ENCODE data around the gene TXNL1. TPM values are rescaled to one million over a fixed set of nuclear protein-coding genes. Genes with fewer than 3 reads are reported as not detected.

Gene TXNL1
- total RNA-seq, 1 experiment from 2014 or later: 90.4 TPM

GRCh38 chr18:56627991-56628390 lies 10.4 kb downstream of the TXNL1 start:
- Histone ChIP-seq H3K4me1 (ENCODE audit: insufficient read depth, low read length) (no peaks in the 10 kb centered on the region), H3K9me3 (ENCODE audit: control insufficient read depth, low read depth, low read length) (no peaks in the 10 kb centered on the region), H3K27ac (ENCODE audit: insufficient read length, low read depth, low read length) (no peak overlapping the region), H3K27me3 (ENCODE audit: insufficient read depth, low read length) (no peaks in the 10 kb centered on the region), H3K4me2 (ENCODE audit: insufficient read depth, insufficient read length, low read length) (no peak overlapping the region), H2BK15ac (ENCODE audit: low read depth, low read length) (no peak overlapping the region), H4K8ac (replicated peaks; ENCODE audit: insufficient read length, low read depth, low read length) (no peak overlapping the region), H3K23ac (ENCODE audit: insufficient read length, low read depth, low read length) (no peak overlapping the region), H4K5ac (ENCODE audit: insufficient read length, low read depth, low read length) (no peak overlapping the region), H2BK120ac (ENCODE audit: low read depth, low read length, poor library complexity, severe bottlenecking) (no peak overlapping the region), H3K79me2 (ENCODE audit: insufficient read depth, low read length) (peaks cover 24% of the 10 kb centered on the region; the same call in 1 of the 2 replicates), H3K4ac (ENCODE audit: low read depth, low read length) (no peak overlapping the region), H2BK20ac (ENCODE audit: low read depth, low read length, poor library complexity, severe bottlenecking) (no peak overlapping the region), H3K18ac (ENCODE audit: insufficient read length, low read depth, low read length) (no peak overlapping the region), H4K20me1 (ENCODE audit: control insufficient read depth, insufficient read depth, insufficient read length) (no peaks in the 10 kb centered on the region), H2BK5ac (ENCODE audit: insufficient read length, low read length) (no peak overlapping the region), H2AFZ (ENCODE audit: low read length) (no peak overlapping the region), H3K79me1 (ENCODE audit: insufficient read depth, low read depth, low read length, poor library complexity, severe bottlenecking) (no peaks in the 10 kb centered on the region), H3K14ac (ENCODE audit: insufficient read depth, low read length) (no peak overlapping the region), H2AK5ac (ENCODE audit: insufficient read length, low read length) (no peak overlapping the region), H3T11ph (ENCODE audit: low read length) (no peak overlapping the region), H4K91ac (ENCODE audit: insufficient read length, low read depth, low read length) (no peak overlapping the region), H3K56ac (ENCODE audit: insufficient read length, low read depth, low read length) (no peak overlapping the region), H2BK12ac (ENCODE audit: insufficient read length, low read depth, low read length) (no peak overlapping the region), H3K9ac (ENCODE audit: extremely low read depth, insufficient read length, low read length) (no peak overlapping the region), H3K23me2 (ENCODE audit: insufficient read length, low read depth, low read length, poor library complexity, severe bottlenecking) (no peaks in the 10 kb centered on the region)
- no peaks in the 10 kb centered on the region for H3K27me3 Mint-ChIP-seq (ENCODE audit: low read depth)
- H3K36me3 Mint-ChIP-seq (ENCODE audit: insufficient read depth in 1 of 3, low read depth in 3 of 3): peaks cover 0 to 13% (median 10%) of the 10 kb centered on the region in 3 experiments; a peak in 5 of 7 replicates
- H3K4me1 Mint-ChIP-seq: no peaks in the 10 kb centered on the region
- no peak for DNase-seq
- H3K27ac Mint-ChIP-seq: no peak overlapping the region
- no peak overlapping the region for H3K4me3 Mint-ChIP-seq
- no peak for TF ChIP-seq CTCF (conservative IDR thresholded peaks at IDR 0.05)
- no CpG with 5 or more reads among the region's 2 CpGs for WGBS (ENCODE audit: extremely low coverage, insufficient read length, low lambda C conversion rate)
- H3K9me3 Mint-ChIP-seq: no peaks in the 10 kb centered on the region
